Caco-2 (cell line): ENCODE data around the gene HOXB7. TPM values are rescaled to one million over a fixed set of nuclear protein-coding genes. Genes with fewer than 3 reads are reported as not detected.

Experiments used
- BruUV-seq: library from RNA; stranded (reverse); fragments of 400-500 nt; replicated peaks from 2 replicates; lab custom pipeline; 2021; lab: Mats Ljungman, UMichigan
- CTCF ChIA-PET: fragments of 300-600 bp; sonication (Branson Sonifier 250); formaldehyde crosslinking; loops from one replicate; lab custom pipeline; 2022; ENCODE audit warnings: antibody characterized with exemption; lab: Charles Lee
- POLR2A ChIA-PET: fragments of 300-600 bp; sonication (Branson Sonifier 250); formaldehyde crosslinking; loops from one replicate; lab custom pipeline; 2022; ENCODE audit warnings: antibody characterized with exemption; lab: Charles Lee
- DNase-seq, 2 experiments: peaks; one replicate each; pipeline versions ENCODE4 v3.0.0 to v3.0.0-alpha.2; 2020 to 2022
- H3K27me3 ChIP-seq: replicated peaks from 2 replicates; pipeline ENCODE4 v1.6.0; 2011; ENCODE audit warnings: low read length; ENCODE audit not compliant: control insufficient read depth, insufficient read depth
- H3K36me3 ChIP-seq: 2 replicates; pipeline ENCODE4 v1.5.1; 2011; ENCODE audit warnings: low read length; ENCODE audit not compliant: control insufficient read depth, insufficient read depth
- H3K4me1 ChIP-seq: fragments of 250-450 bp; sonication (Bioruptor Pico); 2 replicates; pipeline ENCODE4 v1.5.1; 2020; ENCODE audit warnings: mild to moderate bottlenecking
- H3K4me3 ChIP-seq: 2 replicates; pipeline ENCODE4 v1.5.1; 2011; ENCODE audit warnings: low read depth, mild to moderate bottlenecking, control low read depth, low read length
- H3K9me3 ChIP-seq: fragments of 250-450 bp; sonication (Bioruptor Pico); 2 replicates; pipeline ENCODE4 v1.5.1; 2020; ENCODE audit warnings: mild to moderate bottlenecking, moderate library complexity
- H3K27ac Mint-ChIP-seq: one replicate; pipeline ENCODE4 v1.8.0; 2022; ENCODE audit warnings: mixed read lengths; ENCODE audit not compliant: unreplicated experiment
- H3K27me3 Mint-ChIP-seq: one replicate; pipeline ENCODE4 v1.8.0; 2022; ENCODE audit warnings: mixed read lengths; ENCODE audit not compliant: insufficient read depth, unreplicated experiment
- H3K36me3 Mint-ChIP-seq: one replicate; pipeline ENCODE4 v1.8.0; 2022; ENCODE audit warnings: mild to moderate bottlenecking, mixed read lengths; ENCODE audit not compliant: insufficient read depth, unreplicated experiment
- H3K4me1 Mint-ChIP-seq: one replicate; pipeline ENCODE4 v1.8.0; 2022; ENCODE audit warnings: low read depth, mixed read lengths; ENCODE audit not compliant: unreplicated experiment
- H3K4me3 Mint-ChIP-seq: one replicate; pipeline ENCODE4 v1.8.0; 2022; ENCODE audit warnings: mild to moderate bottlenecking, moderate library complexity, mixed read lengths; ENCODE audit not compliant: unreplicated experiment
- H3K9me3 Mint-ChIP-seq: one replicate; pipeline ENCODE4 v1.8.0; 2022; ENCODE audit warnings: mixed read lengths; ENCODE audit not compliant: unreplicated experiment
- intact Hi-C: fragments of 100-400 bp; cut with micrococcal nuclease; formaldehyde crosslinking; loops from one replicate; pipeline ENCODE4 v1.10.0; 2022; ENCODE audit not compliant: unreplicated experiment
- total RNA-seq: library from RNA; stranded (reverse); gene quantifications from 2 replicates; pipeline ENCODE4 v1.2.3, GENCODE V29; 2022
- TF ChIP-seq, protein P1 (sequence below), 2 experiments: fragments of 200-600 bp in 1 of 2; IDR thresholded peaks; 1 replicate in 1 of 2; 2 replicates in 1 of 2; pipeline versions ENCODE4 v1.5.1 to v1.8.0; 2011 to 2022; ENCODE audit warnings: antibody characterized with exemption in 1 of 2, control low read depth in 1 of 2, inconsistent platforms in 1 of 2, low read depth in 1 of 2, low read length in 1 of 2, mild to moderate bottlenecking in 1 of 2, moderate library complexity in 1 of 2; ENCODE audit not compliant: insufficient read depth in 1 of 2, severe bottlenecking in 1 of 2, unreplicated experiment in 1 of 2

The HOXB7 gene
- total RNA-seq, 1 experiment from 2014 or later, result 28.2 TPM

DNA sequence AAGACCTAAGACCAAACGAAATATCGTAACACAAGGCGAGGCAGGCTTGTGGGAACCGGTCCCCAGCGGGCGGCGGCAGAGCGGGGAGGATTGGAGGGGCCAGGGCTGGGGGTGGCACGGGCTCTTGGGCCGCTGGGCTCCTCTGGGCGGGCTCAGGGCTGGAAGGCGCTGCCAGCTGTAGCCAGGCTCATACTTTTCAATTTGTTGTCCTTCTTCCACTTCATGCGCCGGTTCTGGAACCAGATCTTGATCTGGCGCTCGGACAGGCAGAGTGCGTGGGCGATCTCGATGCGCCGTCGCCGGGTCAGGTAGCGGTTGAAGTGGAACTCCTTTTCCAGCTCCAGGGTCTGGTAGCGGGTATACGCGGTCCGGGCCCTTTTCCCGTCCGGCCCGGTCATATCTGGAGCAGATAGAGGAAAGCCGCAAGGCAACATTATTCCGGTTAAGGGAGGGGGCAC, 18.7 kb downstream of the HOXB7 start:
- DNase-seq, result no peak
- no peak overlapping the region for H3K4me3 Mint-ChIP-seq
- peaks cover 12% of the 10 kb centered on the region for H3K4me1 ChIP-seq
- BruUV-seq, result no TSS peak
- TF ChIP-seq, protein P1, sequence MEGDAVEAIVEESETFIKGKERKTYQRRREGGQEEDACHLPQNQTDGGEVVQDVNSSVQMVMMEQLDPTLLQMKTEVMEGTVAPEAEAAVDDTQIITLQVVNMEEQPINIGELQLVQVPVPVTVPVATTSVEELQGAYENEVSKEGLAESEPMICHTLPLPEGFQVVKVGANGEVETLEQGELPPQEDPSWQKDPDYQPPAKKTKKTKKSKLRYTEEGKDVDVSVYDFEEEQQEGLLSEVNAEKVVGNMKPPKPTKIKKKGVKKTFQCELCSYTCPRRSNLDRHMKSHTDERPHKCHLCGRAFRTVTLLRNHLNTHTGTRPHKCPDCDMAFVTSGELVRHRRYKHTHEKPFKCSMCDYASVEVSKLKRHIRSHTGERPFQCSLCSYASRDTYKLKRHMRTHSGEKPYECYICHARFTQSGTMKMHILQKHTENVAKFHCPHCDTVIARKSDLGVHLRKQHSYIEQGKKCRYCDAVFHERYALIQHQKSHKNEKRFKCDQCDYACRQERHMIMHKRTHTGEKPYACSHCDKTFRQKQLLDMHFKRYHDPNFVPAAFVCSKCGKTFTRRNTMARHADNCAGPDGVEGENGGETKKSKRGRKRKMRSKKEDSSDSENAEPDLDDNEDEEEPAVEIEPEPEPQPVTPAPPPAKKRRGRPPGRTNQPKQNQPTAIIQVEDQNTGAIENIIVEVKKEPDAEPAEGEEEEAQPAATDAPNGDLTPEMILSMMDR (IDR thresholded peaks at IDR 0.05; ENCODE audit: insufficient read depth in 1 of 2, low read depth in 1 of 2, low read length in 1 of 2, severe bottlenecking in 1 of 2, unreplicated experiment in 1 of 2), result no peak
- H3K4me1 Mint-ChIP-seq, result no peaks in the 10 kb centered on the region
- H3K9me3 Mint-ChIP-seq, result no peaks in the 10 kb centered on the region
- H3K27me3 Mint-ChIP-seq, result peaks cover 18% of the 10 kb centered on the region
- no peak overlapping the region for H3K4me3 ChIP-seq
- no peaks in the 10 kb centered on the region for H3K36me3 Mint-ChIP-seq
- no peaks in the 10 kb centered on the region for H3K9me3 ChIP-seq
- no peaks in the 10 kb centered on the region for H3K36me3 ChIP-seq
- POLR2A ChIA-PET, result no interaction called here
- peaks cover 8% of the 10 kb centered on the region for H3K27me3 ChIP-seq
- CTCF ChIA-PET, result interaction anchor here (0.6 to 1.3 kb wide), 4 partner anchors 92 to 287 kb away, joined by 3 to 4 read pairs (median 3); no protein-coding TSS in a partner anchor
- H3K27ac Mint-ChIP-seq, result no peak overlapping the region
- intact Hi-C loops, result no loop called here

DNA sequence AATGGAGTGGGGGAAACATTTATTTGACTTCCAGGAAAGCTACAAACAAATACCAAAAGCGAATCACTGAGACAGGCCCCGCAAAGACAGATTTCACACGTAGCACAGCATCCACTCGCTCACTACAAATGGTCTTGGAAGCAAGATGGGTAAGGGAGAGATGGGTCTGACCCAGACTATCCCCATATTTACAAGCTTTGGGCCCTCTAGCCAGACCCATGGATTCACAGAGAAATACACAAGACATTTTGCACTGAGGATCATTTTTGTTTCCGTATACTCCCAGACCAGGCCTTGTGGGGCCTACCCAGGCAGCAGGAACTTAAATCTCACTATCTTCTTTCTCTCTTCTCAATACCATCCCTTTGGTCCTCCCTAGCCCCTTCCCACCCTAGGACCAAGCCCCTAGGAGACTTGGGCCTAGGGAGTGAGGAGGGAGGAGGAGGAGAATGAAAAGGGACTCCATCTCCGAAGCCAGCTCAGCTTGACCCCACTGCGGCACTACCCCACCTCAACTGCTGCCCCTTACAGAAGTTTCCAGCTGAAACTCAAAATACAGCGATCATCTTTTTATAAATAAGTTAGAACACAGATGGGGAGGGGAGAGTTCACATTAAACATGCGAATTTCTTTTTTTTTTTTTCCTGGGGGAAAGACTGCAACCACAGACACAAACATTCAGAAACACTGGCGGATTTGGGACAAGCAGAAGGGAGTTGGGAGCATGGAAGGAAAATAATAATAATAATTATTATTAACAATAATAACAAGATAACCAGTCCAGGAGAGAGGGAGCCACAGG, 19.4 kb downstream of the HOXB7 start:
- CTCF ChIA-PET, result no interaction called here
- Mint-ChIP-seq H3K27ac (no peak overlapping the region), H3K9me3 (no peaks in the 10 kb centered on the region), H3K27me3 (peaks cover 20% of the 10 kb centered on the region), H3K4me3 (no peak overlapping the region), H3K36me3 (no peaks in the 10 kb centered on the region), H3K4me1 (no peaks in the 10 kb centered on the region)
- H3K27me3 ChIP-seq, result peaks cover 8% of the 10 kb centered on the region
- POLR2A ChIA-PET, result no interaction called here
- no peak for DNase-seq
- TF ChIP-seq, protein P1 (IDR thresholded peaks at IDR 0.05; ENCODE audit: insufficient read depth in 1 of 2, low read depth in 1 of 2, low read length in 1 of 2, severe bottlenecking in 1 of 2, unreplicated experiment in 1 of 2), result no peak
- H3K36me3 ChIP-seq, result no peaks in the 10 kb centered on the region
- no TSS peak for BruUV-seq
- H3K9me3 ChIP-seq, result no peaks in the 10 kb centered on the region
- intact Hi-C loops, result no loop called here
- no peak overlapping the region for H3K4me3 ChIP-seq
- peaks cover 11% of the 10 kb centered on the region for H3K4me1 ChIP-seq

DNA sequence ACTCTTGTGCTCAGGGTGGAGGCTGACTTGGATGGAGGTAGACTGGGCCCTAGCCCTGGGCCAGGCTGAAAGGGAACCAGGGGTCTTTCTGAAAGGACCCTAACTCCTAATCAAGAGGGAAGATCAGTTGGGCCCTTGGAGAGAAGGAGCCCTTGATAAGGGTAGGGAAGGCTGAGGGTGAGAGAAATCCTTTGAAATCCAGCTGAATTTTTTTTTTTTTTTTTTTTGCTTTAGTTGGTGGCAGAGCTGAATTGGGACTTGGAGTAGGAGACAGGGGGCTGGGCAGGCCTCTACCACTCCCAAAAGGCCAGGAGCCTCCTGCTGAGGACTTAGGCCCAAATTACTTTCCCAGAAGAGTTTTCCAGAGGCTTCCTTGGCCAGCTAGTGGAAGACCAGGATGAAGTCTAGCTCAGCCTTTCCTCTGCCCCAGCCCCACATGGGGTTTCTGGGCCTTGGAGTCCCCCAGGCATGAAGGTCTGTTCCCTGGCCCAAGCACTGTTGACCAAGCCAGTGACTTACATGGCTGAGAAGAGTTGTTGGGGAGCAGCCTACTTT, 20.1 kb downstream of the HOXB7 start:
- TSS peak; percentile 89 for BruUV-seq
- Mint-ChIP-seq H3K9me3 (no peaks in the 10 kb centered on the region), H3K4me3 (peak overlapping the region; percentile 66), H3K27me3 (peaks cover 27% of the 10 kb centered on the region), H3K27ac (no peak overlapping the region), H3K4me1 (peaks cover 5% of the 10 kb centered on the region), H3K36me3 (no peaks in the 10 kb centered on the region)
- ChIA-PET CTCF (interaction anchor here (0.6 kb wide), 2 partner anchors 11 to 1035 kb away, joined by 3 read pairs; no protein-coding TSS in a partner anchor), POLR2A (interaction anchor here (0.6 kb wide), 1 partner anchor 36 kb away, joined by 17 read pairs; the partner anchor contains the start of gene HOXB9)
- TF ChIP-seq, protein P1 (IDR thresholded peaks at IDR 0.05; ENCODE audit: insufficient read depth in 1 of 2, low read depth in 1 of 2, low read length in 1 of 2, severe bottlenecking in 1 of 2, unreplicated experiment in 1 of 2), result no peak
- no peaks in the 10 kb centered on the region for H3K36me3 ChIP-seq
- H3K9me3 ChIP-seq, result no peaks in the 10 kb centered on the region
- intact Hi-C loops, result no loop called here
- peaks cover 15% of the 10 kb centered on the region for H3K4me1 ChIP-seq
- no peak for DNase-seq
- no peak overlapping the region for H3K4me3 ChIP-seq
- H3K27me3 ChIP-seq, result peaks cover 12% of the 10 kb centered on the region
